Renal cortical epithelial cell (primary cell): ENCODE data around the gene KCNK10. TPM values are rescaled to one million over a fixed set of nuclear protein-coding genes. Genes with fewer than 3 reads are reported as not detected.
"Not testable (repeated sequence)": the region's sequence is repeated elsewhere in the genome, so short reads cannot be mapped to it uniquely, and the experiment has no call there.

Experiments used
- DNase-seq: peaks from one replicate; pipeline ENCODE4 v3.0.0-alpha.2; 2011; ENCODE audit warnings: low read depth
- total RNA-seq: library from RNA; depleted of rRNA; stranded (reverse); fragments of >200 nt; gene quantifications from 2 replicates; pipeline ENCODE4 v1.2.3, GENCODE V29; 2014

KCNK10 gene
- total RNA-seq, 1 donor from 2014 or later = 0.10 TPM

GRCh38 chr14:88270776-88271175 is 52.3 kb downstream of the KCNK10 start:
- no peak for DNase-seq

- no peak for DNase-seq
Measured at GRCh38 chr14:88269806-88270420, 53.2 kb downstream of the KCNK10 start.

GRCh38 chr14:88266474-88266873 is 56.6 kb downstream of the KCNK10 start:
- DNase-seq = no peak

GRCh38 chr14:88264116-88264515 is 59.0 kb downstream of the KCNK10 start:
- DNase-seq = no peak

- DNase-seq = not testable (repeated sequence)
Measured at GRCh38 chr14:88261302-88261701, 61.8 kb downstream of the KCNK10 start.

GRCh38 chr14:88258021-88258420 is 65.0 kb downstream of the KCNK10 start:
- no peak for DNase-seq

- DNase-seq = no peak
Measured at GRCh38 chr14:88256997-88257950, 65.8 kb downstream of the KCNK10 start.

GRCh38 chr14:88255798-88256197 is 67.3 kb downstream of the KCNK10 start:
- no peak for DNase-seq

GRCh38 chr14:88255196-88255595 is 67.9 kb downstream of the KCNK10 start:
- no peak for DNase-seq

GRCh38 chr14:88252498-88252897 is 70.6 kb downstream of the KCNK10 start:
- DNase-seq = no peak

- DNase-seq = no peak
Measured at GRCh38 chr14:88251650-88252049, 71.4 kb downstream of the KCNK10 start.

- no peak for DNase-seq
Measured at GRCh38 chr14:88249266-88249665, 73.8 kb downstream of the KCNK10 start.

- DNase-seq = peak; percentile 11
Measured at GRCh38 chr14:88248606-88249005, 74.5 kb downstream of the KCNK10 start.

GRCh38 chr14:88247228-88247627 is 75.8 kb downstream of the KCNK10 start:
- no peak for DNase-seq

- DNase-seq = no peak
Measured at GRCh38 chr14:88245321-88245720, 77.7 kb downstream of the KCNK10 start.

- no peak for DNase-seq
Measured at GRCh38 chr14:88243946-88244345, 79.1 kb downstream of the KCNK10 start.

GRCh38 chr14:88242446-88242845 is 80.6 kb downstream of the KCNK10 start:
- no peak for DNase-seq

- DNase-seq = no peak
Measured at GRCh38 chr14:88241810-88242209, 81.3 kb downstream of the KCNK10 start.

- no peak for DNase-seq
Measured at GRCh38 chr14:88234442-88234841, 88.6 kb downstream of the KCNK10 start.

- no peak for DNase-seq
Measured at GRCh38 chr14:88233915-88234314, 89.2 kb downstream of the KCNK10 start.

- no peak for DNase-seq
Measured at GRCh38 chr14:88232771-88233170, 90.3 kb downstream of the KCNK10 start.

GRCh38 chr14:88231603-88232002 is 91.5 kb downstream of the KCNK10 start:
- no peak for DNase-seq

GRCh38 chr14:88229428-88229827 is 93.6 kb downstream of the KCNK10 start:
- no peak for DNase-seq
